Endothelial cell of umbilical vein (primary cell): ENCODE measurements around the gene SOX13. TPM values are rescaled to one million over a fixed set of nuclear protein-coding genes. Genes with fewer than 3 reads are reported as not detected.

Experiments used
- BruUV-seq: library from RNA; stranded (reverse); fragments of 400-500 nt; replicated peaks from 2 replicates; lab custom pipeline; 2021; lab: Mats Ljungman, UMichigan
- CTCF ChIA-PET: fragments of 300-600, 350-600 bp; sonication (Branson Sonifier 250); formaldehyde crosslinking; loops from one replicate; lab custom pipeline; 2021; ENCODE audit warnings: antibody characterized with exemption, inconsistent platforms; lab: Charles Lee
- POLR2A ChIA-PET: fragments of 300-600, 350-600 bp; sonication (Branson Sonifier 250); formaldehyde crosslinking; loops from one replicate; lab custom pipeline; 2021; ENCODE audit warnings: antibody characterized with exemption, inconsistent platforms; lab: Charles Lee
- DNase-seq: peaks from one replicate; pipeline ENCODE4 v3.0.0-alpha.2; 2011; ENCODE audit warnings: low read depth, low spot score
- FAIRE-seq: peaks from 2 replicates; lab custom pipeline; 2011; peaks lifted over from hg19 to GRCh38; lab: Jason Lieb, UNC
- H2AFZ ChIP-seq: 2 replicates; pipeline ENCODE4 v1.6.0; 2012; ENCODE audit warnings: low read depth, low read length, control low read depth, inconsistent platforms
- H3K27ac ChIP-seq: 2 replicates; pipeline ENCODE4 v1.5.1; 2011; ENCODE audit warnings: low read depth, mild to moderate bottlenecking, control low read depth, low read length, moderate library complexity; ENCODE audit not compliant: insufficient read depth
- H3K27me3 ChIP-seq, 2 experiments: 2 replicates each; pipeline versions ENCODE4 v1.6.0 to v1.6.1; 2011; ENCODE audit warnings: low read length in 2 of 2, mixed read lengths in 1 of 2; ENCODE audit not compliant: control insufficient read depth in 2 of 2, insufficient read depth in 2 of 2
- H3K36me3 ChIP-seq, 2 experiments: 2 replicates in 1 of 2; 3 replicates in 1 of 2; pipeline ENCODE4 v1.5.1; 2011; ENCODE audit warnings: low read length in 2 of 2, mild to moderate bottlenecking in 1 of 2, moderate library complexity in 1 of 2; ENCODE audit not compliant: control insufficient read depth in 2 of 2, insufficient read depth in 2 of 2; ENCODE audit errors: extremely low read depth in 1 of 2
- H3K4me1 ChIP-seq: 3 replicates; pipeline ENCODE4 v1.5.1; 2011; ENCODE audit warnings: mild to moderate bottlenecking, low read length; ENCODE audit not compliant: control insufficient read depth, insufficient read depth; ENCODE audit errors: extremely low read depth
- H3K4me2 ChIP-seq: 2 replicates; pipeline ENCODE4 v1.6.1; 2011; ENCODE audit warnings: low read length, control low read depth, mixed read lengths; ENCODE audit not compliant: insufficient read depth
- H3K4me3 ChIP-seq, 3 experiments: fragments of 200-600 bp in 1 of 3; sonication (generic), shearing (Covaris generic) in 1 of 3; replicated peaks in 1 of 3; 2 replicates each; pipeline ENCODE4 v1.5.1; 2011 to 2016; ENCODE audit warnings: control low read depth in 3 of 3, low read length in 3 of 3, mild to moderate bottlenecking in 2 of 3, inconsistent platforms in 1 of 3, low read depth in 1 of 3, moderate library complexity in 1 of 3; ENCODE audit not compliant: insufficient read depth in 1 of 3
- H3K79me2 ChIP-seq: 2 replicates; pipeline ENCODE4 v1.6.0; 2012; ENCODE audit warnings: low read length, inconsistent platforms; ENCODE audit not compliant: control insufficient read depth, insufficient read depth
- H3K9ac ChIP-seq: replicated peaks from 2 replicates; pipeline ENCODE3; 2011; ENCODE audit warnings: low read length, control low read depth; ENCODE audit not compliant: insufficient read depth; ENCODE audit errors: extremely low read depth
- H3K9me1 ChIP-seq: replicated peaks from 3 replicates; pipeline ENCODE4 v1.6.0; 2011; ENCODE audit warnings: mild to moderate bottlenecking, low read length; ENCODE audit not compliant: control insufficient read depth, insufficient read depth; ENCODE audit errors: extremely low read depth
- H3K9me3 ChIP-seq: replicated peaks from 2 replicates; pipeline ENCODE4 v1.5.1; 2012; ENCODE audit warnings: low read length, inconsistent platforms; ENCODE audit not compliant: control insufficient read depth, insufficient read depth
- H4K20me1 ChIP-seq: replicated peaks from 2 replicates; pipeline ENCODE3; 2011; ENCODE audit warnings: mild to moderate bottlenecking, low read length; ENCODE audit not compliant: control insufficient read depth, insufficient read depth; ENCODE audit errors: extremely low read depth
- CTCF ChIP-seq, 2 donors: IDR thresholded peaks; 1 replicate in 1 of 2; 2 replicates in 1 of 2; pipeline ENCODE4 v1.5.1; 2011; ENCODE audit warnings: low read length in 2 of 2, mild to moderate bottlenecking in 2 of 2, moderate library complexity in 2 of 2, control low read depth in 1 of 2, inconsistent platforms in 1 of 2, low read depth in 1 of 2; ENCODE audit not compliant: insufficient read depth in 1 of 2; ENCODE audit errors: extremely low read depth in 1 of 2
- EZH2 ChIP-seq: IDR thresholded peaks from 2 replicates; pipeline ENCODE4 v1.6.1; 2012; ENCODE audit warnings: borderline replicate concordance, low read depth, mild to moderate bottlenecking, moderate library complexity, low read length, inconsistent platforms; ENCODE audit not compliant: severe bottlenecking
- FOS ChIP-seq: IDR thresholded peaks from 2 replicates; pipeline ENCODE4 v1.6.1; 2011; ENCODE audit warnings: mild to moderate bottlenecking, low read length, moderate library complexity, borderline replicate concordance; ENCODE audit not compliant: insufficient read depth
- GATA2 ChIP-seq: IDR thresholded peaks from 2 replicates; pipeline ENCODE4 v1.7.0; 2011; ENCODE audit warnings: low read depth, mild to moderate bottlenecking, moderate library complexity, mixed read lengths, low read length; ENCODE audit not compliant: insufficient read length, insufficient read depth
- JUN ChIP-seq: IDR thresholded peaks from 2 replicates; pipeline ENCODE4 v1.6.1; 2011; ENCODE audit warnings: borderline replicate concordance, low read depth; ENCODE audit not compliant: insufficient read length, insufficient read depth
- MAX ChIP-seq: IDR thresholded peaks from 2 replicates; pipeline ENCODE4 v1.6.1; 2011; ENCODE audit not compliant: insufficient read depth, insufficient read length
- MYC ChIP-seq: IDR thresholded peaks from one replicate; pipeline ENCODE4 v1.6.1; 2011; ENCODE audit warnings: mild to moderate bottlenecking, low read depth, low read length
- POLR2A ChIP-seq: IDR thresholded peaks from 2 replicates; pipeline ENCODE4 v1.6.1; 2012; ENCODE audit warnings: low read depth, mild to moderate bottlenecking, control low read depth, low read length
- POLR2AphosphoS5 ChIP-seq: IDR thresholded peaks from 2 replicates; pipeline ENCODE4 v1.6.1; 2012; ENCODE audit warnings: low read depth, mild to moderate bottlenecking, control low read depth, low read length, moderate library complexity; ENCODE audit not compliant: insufficient read depth
- dilution Hi-C: fragments of 300-500 bp; cut with MboI; formaldehyde crosslinking; loops from one replicate; pipeline ENCODE4 v1.15.0; 2019; ENCODE audit warnings: low sequenced_read_pairs; ENCODE audit not compliant: extremely low pct_ligation_motif_present
- intact Hi-C: fragments of 100-400 bp; cut with micrococcal nuclease; formaldehyde crosslinking; loops from one replicate; pipeline ENCODE4 v1.10.0; 2022
- polyA plus RNA-seq, 4 experiments: library from polyadenylated mRNA; depleted of rRNA in 3 of 4; stranded (reverse) in 3 of 4; unstranded in 1 of 4; fragments of >200 nt; gene quantifications; 2 replicates each; pipeline versions ENCODE4 v1.2.1 to v1.2.3, GENCODE V29; 2011 to 2012; ENCODE audit warnings: missing spikeins in 1 of 4
- total RNA-seq: library from RNA; stranded (reverse); gene quantifications from 2 replicates; pipeline ENCODE4 v1.2.3, GENCODE V29; 2021

Gene SOX13
- total and polyA plus RNA-seq, 2 donors (not counting 3 experiments of a cell fraction or from before 2014, with no cell fraction given) = 40.8 to 57.7 TPM

DNA sequence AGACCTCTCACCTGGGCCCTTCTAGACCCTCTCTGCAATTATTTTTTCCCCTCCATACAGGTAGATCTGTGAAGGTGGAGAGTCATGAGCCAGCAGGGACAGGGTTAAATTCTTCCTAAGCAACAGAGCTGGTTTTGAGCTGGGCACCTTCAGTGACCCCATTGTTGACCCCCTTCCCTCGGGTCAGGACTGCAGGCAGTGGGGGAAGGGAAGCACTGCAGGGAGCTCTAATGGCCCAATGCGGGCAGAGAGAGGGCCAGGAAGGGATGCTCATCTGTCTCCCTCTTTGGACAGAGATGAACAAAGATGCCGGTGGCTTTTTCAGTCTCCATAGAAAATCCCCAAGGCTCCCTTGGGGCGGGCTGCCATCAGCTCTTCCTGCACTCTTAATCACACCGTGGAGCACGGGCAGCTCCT, 21.4 kb downstream of the SOX13 start:
- peaks cover 14% of the 10 kb centered on the region for H3K4me1 ChIP-seq
- no TSS peak for BruUV-seq
- no peak overlapping the region for H3K27ac ChIP-seq
- ChIA-PET CTCF (interaction anchor here (0.9 to 1.5 kb wide), 4 partner anchors 8 to 223 kb away, joined by 3 to 8 read pairs (median 5); no protein-coding TSS in a partner anchor), POLR2A (no interaction called here)
- intact Hi-C loops = no loop called here
- peaks cover 25% of the 10 kb centered on the region for H3K79me2 ChIP-seq
- H3K36me3 ChIP-seq = no peaks in the 10 kb centered on the region
- no peaks in the 10 kb centered on the region for H4K20me1 ChIP-seq
- TF ChIP-seq FOS = no peak
- TF ChIP-seq GATA2 = no peak
- TF ChIP-seq MYC = no peak
- TF ChIP-seq CTCF (IDR thresholded peaks at IDR 0.05; ENCODE audit: extremely low read depth in 1 of 2, insufficient read depth in 1 of 2, low read depth in 1 of 2, low read length in 2 of 2) = no peak
- TF ChIP-seq POLR2AphosphoS5 = no peak
- no peak for TF ChIP-seq MAX
- no peak for TF ChIP-seq POLR2A
- no peak for TF ChIP-seq EZH2
- TF ChIP-seq JUN = no peak
- H3K27me3 ChIP-seq = no peaks in the 10 kb centered on the region
- no peak for DNase-seq
- dilution Hi-C loops = no loop called here
- H3K4me3 ChIP-seq = no peak overlapping the region
- no peak overlapping the region for H3K9ac ChIP-seq
- H3K4me2 ChIP-seq = no peak overlapping the region
- no peaks in the 10 kb centered on the region for H3K9me1 ChIP-seq
- no peak overlapping the region for H2AFZ ChIP-seq
- H3K9me3 ChIP-seq = no peaks in the 10 kb centered on the region
- FAIRE-seq = no peak
